Measurements from ENCODE around the gene ZFP36L2. TPM values are rescaled to one million over a fixed set of nuclear protein-coding genes. Genes with fewer than 3 reads are reported as not detected.

The ZFP36L2 gene
- total and polyA plus RNA-seq, 10 of the 15 experiments (the other 5 are each of a cell fraction or from before 2014, with no cell fraction given) = 4.3 to 64.9 (median 19.5) TPM

DNA sequence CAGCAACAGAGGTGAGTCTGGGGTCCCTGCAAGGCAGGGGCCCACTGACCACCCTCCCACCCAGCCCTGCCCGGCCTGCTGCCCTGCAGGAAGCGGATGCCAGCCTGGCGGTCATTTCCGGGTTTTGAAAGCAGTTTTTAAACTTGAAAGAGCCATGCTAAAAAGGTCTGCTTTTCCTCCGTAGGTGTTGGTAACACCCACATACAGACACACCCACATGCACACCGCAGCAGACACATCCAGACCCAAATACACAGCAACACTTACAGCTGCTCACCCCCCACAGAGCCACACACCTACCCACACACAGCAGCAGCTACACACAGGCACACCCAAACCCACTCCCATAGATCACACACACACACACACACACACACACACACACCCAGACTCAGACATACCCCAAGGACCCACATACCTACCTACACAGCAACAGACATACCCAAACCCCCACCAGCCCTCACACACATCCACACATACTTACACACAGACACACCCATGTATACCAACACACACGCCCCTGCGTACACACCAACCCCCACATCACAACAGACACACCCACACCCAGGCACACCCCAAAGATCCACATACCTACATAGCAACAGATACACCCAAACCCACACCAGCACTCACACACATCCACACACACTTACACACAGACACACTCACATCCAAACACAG, 7.6 kb downstream of the ZFP36L2 start (continued):
- TF ChIP-seq, protein P1, sequence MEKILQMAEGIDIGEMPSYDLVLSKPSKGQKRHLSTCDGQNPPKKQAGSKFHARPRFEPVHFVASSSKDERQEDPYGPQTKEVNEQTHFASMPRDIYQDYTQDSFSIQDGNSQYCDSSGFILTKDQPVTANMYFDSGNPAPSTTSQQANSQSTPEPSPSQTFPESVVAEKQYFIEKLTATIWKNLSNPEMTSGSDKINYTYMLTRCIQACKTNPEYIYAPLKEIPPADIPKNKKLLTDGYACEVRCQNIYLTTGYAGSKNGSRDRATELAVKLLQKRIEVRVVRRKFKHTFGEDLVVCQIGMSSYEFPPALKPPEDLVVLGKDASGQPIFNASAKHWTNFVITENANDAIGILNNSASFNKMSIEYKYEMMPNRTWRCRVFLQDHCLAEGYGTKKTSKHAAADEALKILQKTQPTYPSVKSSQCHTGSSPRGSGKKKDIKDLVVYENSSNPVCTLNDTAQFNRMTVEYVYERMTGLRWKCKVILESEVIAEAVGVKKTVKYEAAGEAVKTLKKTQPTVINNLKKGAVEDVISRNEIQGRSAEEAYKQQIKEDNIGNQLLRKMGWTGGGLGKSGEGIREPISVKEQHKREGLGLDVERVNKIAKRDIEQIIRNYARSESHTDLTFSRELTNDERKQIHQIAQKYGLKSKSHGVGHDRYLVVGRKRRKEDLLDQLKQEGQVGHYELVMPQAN (conservative IDR thresholded peaks at IDR 0.05) = no peak
- TF ChIP-seq EP300 (IDR thresholded peaks at IDR 0.05; ENCODE audit: borderline replicate concordance in 1 of 2, control insufficient read depth in 1 of 2, low read depth in 2 of 2, low read length in 2 of 2) (0 out of 4 replicates have a peak, but pooled peaks of 1 of the 2 experiments have one; percentile 17), POU2F2 (IDR thresholded peaks at IDR 0.05; ENCODE audit: borderline replicate concordance, low read depth, low read length) (no peak), CHD4 (IDR thresholded peaks at IDR 0.05) (0 out of 2 replicates have a peak, but pooled peaks have one; percentile 10), JUND (IDR thresholded peaks at IDR 0.05; ENCODE audit: low read depth, low read length) (no peak), ZNF24 (IDR thresholded peaks at IDR 0.05) (no peak)

DNA sequence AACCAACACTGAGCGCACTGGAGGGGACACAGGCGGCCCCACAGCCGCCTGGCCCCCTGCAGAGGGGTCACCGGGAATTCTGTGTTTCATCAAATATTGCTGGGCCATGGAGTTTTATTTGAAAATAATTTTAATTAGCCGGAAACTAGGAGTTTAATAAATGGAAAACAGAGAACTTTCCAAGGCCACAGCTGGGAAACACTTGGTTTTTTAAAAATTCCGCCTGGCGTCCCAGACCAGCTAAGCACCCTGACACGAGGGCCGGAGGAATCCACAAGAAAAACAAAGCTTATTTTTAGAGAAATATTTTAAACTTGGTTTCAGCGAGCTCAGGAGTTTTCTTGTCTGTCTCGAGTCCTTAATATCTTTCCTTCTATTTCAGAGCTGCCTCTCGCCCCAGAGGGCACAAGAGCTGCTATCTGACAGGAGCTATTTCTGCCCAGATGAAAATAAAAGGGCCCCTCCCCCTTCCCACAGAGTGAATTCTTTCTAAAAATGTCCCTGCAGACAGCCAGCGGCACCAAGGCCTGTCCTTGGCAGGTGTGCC, 8.2 kb downstream of the ZFP36L2 start:
- ChIA-PET POLR2A (interaction anchor here (0.5 to 1.9 kb wide), 10 partner anchors 11 to 249 kb away, joined by 3 to 14 read pairs (median 5); no protein-coding TSS in a partner anchor), SMC1A (ENCODE audit: uncharacterized antibody, unreplicated experiment) (interaction anchor here (0.7 to 11.4 kb wide), 9 partner anchors 10 to 266 kb away, joined by 3 to 147 read pairs (median 7); partner anchors contain the start of gene ZFP36L2), RAD21 (ENCODE audit: unreplicated experiment) (interaction anchor here (0.7 to 5.2 kb wide), 14 partner anchors 10 to 266 kb away, joined by 3 to 46 read pairs (median 4); partner anchors contain the start of gene ZFP36L2), CTCF (interaction anchor here (0.6 to 2.6 kb wide), 14 partner anchors 9 to 443 kb away, joined by 3 to 9 read pairs (median 4); no protein-coding TSS in a partner anchor)
- Histone ChIP-seq H3K9ac (ENCODE audit: control insufficient read depth, insufficient read depth, low read length) (peak overlapping the region; percentile 82), H3K9me3 (replicated peaks; ENCODE audit: control insufficient read depth, insufficient read depth, low read length) (no peaks in the 10 kb centered on the region), H3K79me2 (ENCODE audit: control insufficient read depth, insufficient read depth, low read length) (peaks cover 29% of the 10 kb centered on the region), H3K27ac (ENCODE audit: control insufficient read depth, insufficient read depth) (peak overlapping the region; percentile 88), H3K4me2 (ENCODE audit: control insufficient read depth, insufficient read depth) (peak overlapping the region; percentile 99), H3K36me3 (ENCODE audit: control insufficient read depth in 2 of 2, insufficient read depth in 2 of 2, low read length in 1 of 2) (no peaks in the 10 kb centered on the region), H3K4me3 (peak overlapping the region; percentile 81; the same call in 1 of the 2 replicates), H4K20me1 (ENCODE audit: control insufficient read depth, insufficient read depth) (no peaks in the 10 kb centered on the region), H3K4me1 (ENCODE audit: control insufficient read depth, insufficient read depth, low read length) (peaks cover 31% of the 10 kb centered on the region), H3K27me3 (replicated peaks in 1 of 2; ENCODE audit: control insufficient read depth in 2 of 2, insufficient read depth in 2 of 2, low read length in 1 of 2) (no peaks in the 10 kb centered on the region), H2AFZ (ENCODE audit: control insufficient read depth, low read depth, low read length) (peak overlapping the region; percentile 66)
- no peak; the same call in 1 of the 3 replicates for ATAC-seq
- intact Hi-C loops (cut with micrococcal nuclease; ENCODE audit: unreplicated experiment) = no loop called here
- no peak for FAIRE-seq
- in situ Hi-C loops (cut with MboI) = no loop called here
- no peak for DNase-seq (ENCODE audit: low read depth, low spot score)
- WGBS (ENCODE audit: insufficient coverage, insufficient replicate concordance, low lambda C conversion rate, missing lambda C conversion rate) = 54% methylated on average over 13 of the region's 13 CpGs
- no TSS peak for BruUV-seq (replicated peaks)
- TF ChIP-seq NR2F1 (conservative IDR thresholded peaks at IDR 0.05) (0 out of 2 replicates have a peak, but pooled peaks have one; percentile 11), IKZF1 (conservative IDR thresholded peaks at IDR 0.05) (no peak), RBBP5 (conservative IDR thresholded peaks at IDR 0.05) (no peak)
- TF ChIP-seq, protein P2, sequence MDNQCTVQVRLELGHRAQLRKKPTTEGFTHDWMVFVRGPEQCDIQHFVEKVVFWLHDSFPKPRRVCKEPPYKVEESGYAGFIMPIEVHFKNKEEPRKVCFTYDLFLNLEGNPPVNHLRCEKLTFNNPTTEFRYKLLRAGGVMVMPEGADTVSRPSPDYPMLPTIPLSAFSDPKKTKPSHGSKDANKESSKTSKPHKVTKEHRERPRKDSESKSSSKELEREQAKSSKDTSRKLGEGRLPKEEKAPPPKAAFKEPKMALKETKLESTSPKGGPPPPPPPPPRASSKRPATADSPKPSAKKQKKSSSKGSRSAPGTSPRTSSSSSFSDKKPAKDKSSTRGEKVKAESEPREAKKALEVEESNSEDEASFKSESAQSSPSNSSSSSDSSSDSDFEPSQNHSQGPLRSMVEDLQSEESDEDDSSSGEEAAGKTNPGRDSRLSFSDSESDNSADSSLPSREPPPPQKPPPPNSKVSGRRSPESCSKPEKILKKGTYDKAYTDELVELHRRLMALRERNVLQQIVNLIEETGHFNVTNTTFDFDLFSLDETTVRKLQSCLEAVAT (IDR thresholded peaks at IDR 0.05) = no peak
